GM03348 (cell line): ENCODE measurements around the gene RBM17.
"Not testable (repeated sequence)": the region's sequence is repeated elsewhere in the genome, so short reads cannot be mapped to it uniquely, and the experiment has no call there.

Experiments
- DNase-seq: peaks from one replicate; pipeline ENCODE4 v3.0.0; 2012; ENCODE audit warnings: low spot score

Gene RBM17

GRCh38 chr10:6056411-6057135 lies 32.3 kb upstream of the RBM17 start:
- no peak for DNase-seq

- no peak for DNase-seq
Observed at GRCh38 chr10:6058682-6059475, 30.0 kb upstream of the RBM17 start.

DNA sequence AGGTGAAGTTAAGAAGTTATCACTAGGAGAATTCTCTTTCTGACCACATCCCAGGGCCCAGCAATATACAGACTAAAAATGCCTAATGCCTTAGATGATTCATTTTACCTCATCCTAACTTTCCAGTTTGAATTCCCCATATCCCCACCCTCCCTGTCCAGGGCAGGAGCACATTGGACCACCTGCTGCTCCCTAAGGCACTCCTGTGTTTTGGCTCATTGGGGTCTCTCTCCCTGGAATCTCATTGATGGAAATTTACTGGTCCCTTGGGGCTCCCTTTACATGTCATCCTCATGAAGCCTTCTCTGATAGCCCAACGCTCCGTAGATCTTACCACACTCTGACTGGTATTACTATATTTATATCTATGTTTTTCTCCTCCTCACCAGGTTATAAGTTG lies 29.3 kb upstream of the RBM17 start:
- no peak for DNase-seq

DNA sequence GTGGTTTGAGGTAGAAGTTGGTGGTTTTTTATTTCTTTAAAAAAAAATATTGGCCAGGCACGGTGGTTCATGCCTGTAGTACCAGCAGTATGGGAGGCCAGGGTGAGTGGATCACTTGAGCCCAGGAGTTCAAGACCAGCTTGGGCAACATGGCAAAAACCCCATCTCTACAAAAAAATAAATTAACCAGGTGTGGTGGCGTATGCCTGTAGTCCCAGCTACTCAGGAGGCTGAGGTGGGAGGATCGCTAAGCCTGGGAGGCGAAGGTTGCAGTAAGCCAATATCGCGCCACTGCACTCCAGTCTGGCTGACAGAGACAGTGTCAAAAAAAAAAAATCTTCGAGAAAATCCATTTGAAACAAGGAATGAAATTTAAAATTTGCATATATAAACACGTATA lies 27.8 kb upstream of the RBM17 start:
- no peak for DNase-seq

DNA sequence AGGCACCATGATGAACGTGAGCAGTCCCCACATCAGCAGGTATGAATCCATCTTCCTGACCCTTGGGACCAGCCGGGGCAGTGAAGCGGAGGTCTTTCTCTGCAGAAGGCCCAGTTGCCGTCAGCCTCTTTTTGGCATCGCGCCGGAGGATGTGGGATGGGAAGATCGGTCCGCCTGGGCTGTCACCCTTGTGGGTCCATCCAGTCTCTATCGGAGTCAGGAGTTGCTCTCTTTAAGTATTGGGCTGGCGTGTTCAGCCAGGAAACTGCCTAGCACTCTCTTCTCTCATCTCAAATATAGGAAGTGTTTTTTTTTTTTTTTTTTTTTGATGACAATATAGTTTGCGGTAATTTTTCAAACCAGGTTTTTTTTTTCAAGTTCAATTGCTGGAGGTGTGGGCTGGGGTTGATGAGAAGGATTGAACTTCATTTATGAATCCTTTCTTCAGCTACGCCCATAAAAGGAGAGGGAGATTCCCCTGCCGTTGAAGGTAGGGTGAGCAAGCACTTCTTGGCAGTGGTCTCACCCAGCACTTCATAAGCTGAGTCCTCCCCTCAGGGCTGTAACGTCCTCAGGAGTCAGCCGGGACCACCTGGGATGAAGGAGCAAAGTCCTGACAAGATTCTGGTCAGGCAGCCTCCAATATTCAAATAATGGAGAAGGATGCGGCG lies 26.6 kb upstream of the RBM17 start, which contains the start of gene IL2RA:
Gene IL2RA (minus strand): TSS at position 267 of the 671 bp plus-strand sequence. CDS start 216 bp downstream, at position 51.
- no peak for DNase-seq

GRCh38 chr10:6064119-6064518 lies 24.7 kb upstream of the RBM17 start:
- DNase-seq: no peak

- not testable (repeated sequence) for DNase-seq
Observed at GRCh38 chr10:6064726-6065125, 24.1 kb upstream of the RBM17 start.

- DNase-seq: no peak
Observed at GRCh38 chr10:6065406-6065805, 23.4 kb upstream of the RBM17 start.

- peak; percentile 17 for DNase-seq
Observed at GRCh38 chr10:6065835-6066234, 23.0 kb upstream of the RBM17 start.

- DNase-seq: no peak
Observed at GRCh38 chr10:6067457-6067856, 21.4 kb upstream of the RBM17 start.

GRCh38 chr10:6068006-6068405 lies 20.8 kb upstream of the RBM17 start:
- no peak for DNase-seq

GRCh38 chr10:6068422-6068821 lies 20.4 kb upstream of the RBM17 start:
- DNase-seq: no peak

GRCh38 chr10:6069081-6069931 lies 19.5 kb upstream of the RBM17 start:
- no peak for DNase-seq

GRCh38 chr10:6070660-6071059 lies 18.2 kb upstream of the RBM17 start:
- no peak for DNase-seq

DNA sequence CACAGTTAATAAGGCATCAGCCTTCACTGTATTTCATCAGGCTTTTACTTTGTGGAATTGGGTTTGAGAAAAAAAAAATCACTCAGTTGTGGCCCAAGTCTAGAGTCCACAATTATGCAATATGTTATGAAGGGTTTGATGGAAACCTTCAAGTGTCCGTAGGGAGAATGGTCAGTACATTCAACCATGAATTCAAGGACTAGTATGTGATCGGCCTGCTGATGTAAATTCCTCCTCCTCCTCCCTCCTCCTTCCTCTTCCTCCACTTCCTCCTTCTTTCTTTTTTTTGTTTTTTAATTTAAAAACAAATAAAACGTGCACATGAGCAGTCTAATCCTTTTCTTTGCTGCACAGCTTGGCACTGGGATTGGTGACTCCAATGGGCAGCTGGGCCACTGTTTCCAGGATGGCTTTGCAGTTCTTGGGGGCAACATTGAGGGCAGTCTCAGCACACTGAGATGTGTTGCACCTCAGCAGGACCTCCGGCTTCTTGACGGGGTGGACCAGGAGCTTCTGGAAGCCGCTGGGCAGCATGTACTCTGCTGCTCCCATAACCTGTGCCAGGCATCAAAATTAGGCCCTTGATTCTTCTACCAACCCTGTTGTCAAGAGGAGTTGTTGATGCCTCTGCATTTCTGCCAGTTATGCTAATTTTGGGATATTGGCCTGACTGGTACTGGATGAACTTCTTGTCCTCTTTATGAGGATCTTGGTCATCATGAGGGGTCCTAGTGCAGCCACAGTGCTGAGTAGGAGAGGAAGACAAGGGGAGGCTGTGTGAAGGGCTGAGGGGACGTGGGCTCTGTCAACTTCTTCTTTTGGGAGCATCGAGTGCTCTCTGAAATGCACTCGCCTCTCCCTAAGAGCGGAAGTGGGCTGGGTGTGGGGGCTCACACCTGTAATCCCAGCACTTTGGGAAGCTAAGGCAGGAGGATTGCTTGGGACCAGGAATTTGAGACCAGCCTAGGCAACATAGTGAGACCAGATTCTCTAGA lies 17.4 kb upstream of the RBM17 start:
- DNase-seq: no peak

DNA sequence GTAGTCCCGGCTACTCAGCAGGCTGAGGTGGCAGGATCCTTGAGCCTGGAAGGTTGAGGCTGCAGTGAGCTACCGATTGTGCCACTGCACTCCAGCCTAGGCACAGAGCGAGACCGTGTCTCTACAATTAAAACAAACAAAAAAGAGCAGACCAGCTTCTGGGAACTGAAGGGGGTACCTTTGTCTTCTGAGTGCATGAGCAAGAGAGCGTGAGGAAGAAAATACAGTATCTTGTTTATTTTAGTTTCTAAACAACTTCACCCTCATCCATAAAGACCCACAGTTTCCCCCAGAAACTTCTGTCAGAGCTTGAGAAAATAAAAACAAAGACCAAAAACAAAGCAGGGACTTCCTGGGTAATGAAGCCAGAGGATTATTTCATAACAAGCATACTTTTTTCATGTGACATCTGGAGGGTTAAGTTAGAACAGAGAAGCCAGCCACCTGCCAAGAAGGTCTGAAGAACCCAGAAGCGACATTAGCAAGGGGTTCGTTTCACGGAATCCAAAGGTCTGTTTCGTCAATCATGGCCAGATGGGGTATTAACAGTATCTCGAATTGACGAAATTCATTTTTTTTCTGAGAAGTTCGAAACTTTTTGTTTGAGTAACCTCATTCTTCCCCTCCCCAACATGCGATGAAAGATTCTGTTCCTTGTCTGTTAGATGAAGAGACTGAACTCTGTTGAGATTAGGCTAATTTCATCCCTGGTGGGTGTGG lies 16.5 kb upstream of the RBM17 start:
- no peak for DNase-seq

GRCh38 chr10:6074489-6075301 lies 14.1 kb upstream of the RBM17 start:
- DNase-seq: peak; percentile 58

DNA sequence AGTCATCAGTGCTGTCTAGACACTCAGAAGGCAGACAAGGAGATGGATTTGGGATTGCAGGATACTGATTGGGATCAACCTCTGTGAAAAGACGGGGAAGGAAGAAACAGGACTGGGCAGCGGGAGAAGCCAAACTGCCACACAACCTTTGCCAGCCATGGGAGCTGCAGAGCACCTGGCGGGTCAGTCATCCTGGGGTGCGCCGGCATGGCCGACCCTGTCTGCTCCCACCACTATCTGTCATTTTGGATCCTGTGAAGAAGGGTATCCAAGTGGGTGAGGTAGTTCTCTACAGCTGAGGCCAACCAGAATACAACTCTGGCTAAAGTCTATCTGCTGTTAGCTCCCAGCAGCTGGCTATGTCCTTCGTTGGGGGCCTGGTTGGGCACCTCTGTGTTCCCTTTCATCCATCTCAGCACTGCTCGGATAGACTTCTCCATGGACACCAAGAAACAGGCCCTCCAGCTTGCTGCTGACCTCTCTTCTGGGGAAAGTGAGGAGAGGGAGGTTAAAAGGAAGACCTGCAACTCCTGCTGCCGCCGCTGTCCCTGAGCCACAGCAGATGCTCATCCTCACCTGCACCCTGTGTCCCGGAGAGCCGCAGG lies 11.7 kb upstream of the RBM17 start:
- DNase-seq: no peak

DNA sequence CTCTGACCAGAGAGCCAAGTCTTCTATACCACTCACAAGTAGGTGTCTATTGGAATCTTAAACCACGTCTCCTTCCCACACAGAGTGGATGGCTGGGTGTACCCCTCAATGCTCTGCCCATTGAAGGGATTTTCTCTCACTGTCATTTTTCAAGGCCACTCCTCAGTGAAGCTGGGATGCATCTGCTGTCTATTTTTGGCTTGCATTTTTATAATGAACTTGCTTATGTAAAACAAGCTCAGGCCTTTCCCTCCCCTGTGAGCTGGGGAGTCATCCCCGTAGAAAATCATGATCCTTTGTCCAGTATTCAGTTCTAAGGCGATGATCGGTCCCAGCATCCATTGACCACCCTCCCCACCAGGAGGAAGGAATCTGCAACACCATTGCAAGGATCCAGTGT lies 9.8 kb upstream of the RBM17 start:
- no peak for DNase-seq
